ENCODE results near the gene DHDH. TPM values are rescaled to one million over a fixed set of nuclear protein-coding genes. Genes with fewer than 3 reads are reported as not detected.

DHDH gene
- total RNA-seq, 1 donor from 2014 or later: not detected

- peaks cover 26% of the 10 kb centered on the region for H3K36me3 Mint-ChIP-seq (ENCODE audit: low read depth)
Observed at GRCh38 chr19:48966541-48967345, 33.2 kb downstream of the DHDH start.

GRCh38 chr19:48967346-48968178, 34.1 kb downstream of the DHDH start:
- peak overlapping the region; percentile 95 for H3K4me3 Mint-ChIP-seq
- peaks cover 26% of the 10 kb centered on the region for H3K36me3 Mint-ChIP-seq (ENCODE audit: low read depth)
- no peaks in the 10 kb centered on the region for H3K9me3 Mint-ChIP-seq
- no peak for DNase-seq (ENCODE audit: low spot score)
- peaks cover 52% of the 10 kb centered on the region for H3K4me1 Mint-ChIP-seq (ENCODE audit: low read depth)
- no peak overlapping the region for H3K27ac Mint-ChIP-seq
- no peaks in the 10 kb centered on the region for H3K27me3 Mint-ChIP-seq (ENCODE audit: insufficient read depth)
- intact Hi-C loops (cut with micrococcal nuclease): loop anchor here (5.0 to 10.0 kb wide), 2 partner anchors 243 to 320 kb away; partner anchors contain the start of gene CA11

More at GRCh38 chr19:48966541-48967345, 33.2 kb downstream of the DHDH start:
- no peak for DNase-seq (ENCODE audit: low spot score)
- H3K27me3 Mint-ChIP-seq (ENCODE audit: insufficient read depth): no peaks in the 10 kb centered on the region
- intact Hi-C loops (cut with micrococcal nuclease): loop anchor here (5.0 to 10.0 kb wide), 2 partner anchors 242 to 319 kb away; partner anchors contain the start of gene CA11
- peaks cover 59% of the 10 kb centered on the region for H3K4me1 Mint-ChIP-seq (ENCODE audit: low read depth)
- peak overlapping the region; percentile 96 for H3K27ac Mint-ChIP-seq
- H3K4me3 Mint-ChIP-seq: peak overlapping the region; percentile 95
- no peaks in the 10 kb centered on the region for H3K9me3 Mint-ChIP-seq

- DNase-seq (ENCODE audit: low spot score): no peak
- no peaks in the 10 kb centered on the region for H3K27me3 Mint-ChIP-seq (ENCODE audit: insufficient read depth)
- H3K9me3 Mint-ChIP-seq: no peaks in the 10 kb centered on the region
- peaks cover 30% of the 10 kb centered on the region for H3K36me3 Mint-ChIP-seq (ENCODE audit: low read depth)
- intact Hi-C loops (cut with micrococcal nuclease): loop anchor here (5.0 to 10.0 kb wide), 2 partner anchors 243 to 321 kb away; partner anchors contain the start of gene CA11
- H3K27ac Mint-ChIP-seq: peak overlapping the region; percentile 18
- H3K4me3 Mint-ChIP-seq: peak overlapping the region; percentile 28
- peaks cover 45% of the 10 kb centered on the region for H3K4me1 Mint-ChIP-seq (ENCODE audit: low read depth)
Observed at GRCh38 chr19:48968179-48968661, 34.7 kb downstream of the DHDH start.

- Mint-ChIP-seq H3K27me3 (ENCODE audit: insufficient read depth) (no peaks in the 10 kb centered on the region), H3K4me3 (no peak overlapping the region), H3K9me3 (no peaks in the 10 kb centered on the region), H3K27ac (no peak overlapping the region), H3K4me1 (ENCODE audit: low read depth) (peaks cover 39% of the 10 kb centered on the region), H3K36me3 (ENCODE audit: low read depth) (peaks cover 30% of the 10 kb centered on the region)
- DNase-seq (ENCODE audit: low spot score): no peak
- intact Hi-C loops (cut with micrococcal nuclease): loop anchor here (5.0 to 10.0 kb wide), 2 partner anchors 244 to 322 kb away; partner anchors contain the start of gene CA11
Observed at GRCh38 chr19:48968813-48969218, 35.3 kb downstream of the DHDH start.

- no peak for DNase-seq (ENCODE audit: low spot score)
- peaks cover 30% of the 10 kb centered on the region for H3K36me3 Mint-ChIP-seq (ENCODE audit: low read depth)
- intact Hi-C loops (cut with micrococcal nuclease): loop anchor here (2.0 to 10.0 kb wide), 3 partner anchors 135 to 322 kb away; partner anchors contain the start of gene CA11
- peaks cover 32% of the 10 kb centered on the region for H3K4me1 Mint-ChIP-seq (ENCODE audit: low read depth)
- H3K27me3 Mint-ChIP-seq (ENCODE audit: insufficient read depth): no peaks in the 10 kb centered on the region
- H3K27ac Mint-ChIP-seq: no peak overlapping the region
- no peak overlapping the region for H3K4me3 Mint-ChIP-seq
- H3K9me3 Mint-ChIP-seq: no peaks in the 10 kb centered on the region
Observed at GRCh38 chr19:48969276-48970138, 36.0 kb downstream of the DHDH start.

- H3K9me3 Mint-ChIP-seq: no peaks in the 10 kb centered on the region
- no peak overlapping the region for H3K27ac Mint-ChIP-seq
- intact Hi-C loops (cut with micrococcal nuclease): loop anchor here (2.0 kb wide), 1 partner anchor 135 kb away; no protein-coding TSS in a partner anchor
- H3K4me3 Mint-ChIP-seq: no peak overlapping the region
- H3K36me3 Mint-ChIP-seq (ENCODE audit: low read depth): peaks cover 30% of the 10 kb centered on the region
- H3K27me3 Mint-ChIP-seq (ENCODE audit: insufficient read depth): no peaks in the 10 kb centered on the region
- H3K4me1 Mint-ChIP-seq (ENCODE audit: low read depth): peaks cover 29% of the 10 kb centered on the region
- no peak for DNase-seq (ENCODE audit: low spot score)
Observed at GRCh38 chr19:48970139-48970766, 36.8 kb downstream of the DHDH start.

- Mint-ChIP-seq H3K4me1 (ENCODE audit: low read depth) (peaks cover 25% of the 10 kb centered on the region), H3K4me3 (no peak overlapping the region), H3K27ac (peak overlapping the region; percentile 41), H3K9me3 (no peaks in the 10 kb centered on the region), H3K27me3 (ENCODE audit: insufficient read depth) (no peaks in the 10 kb centered on the region), H3K36me3 (ENCODE audit: low read depth) (peaks cover 30% of the 10 kb centered on the region)
- intact Hi-C loops (cut with micrococcal nuclease): loop anchor here (1.0 to 2.0 kb wide), 4 partner anchors 129 to 183 kb away; no protein-coding TSS in a partner anchor
- peak; percentile 72 for DNase-seq (ENCODE audit: low spot score)
Observed at GRCh38 chr19:48970923-48971395, 37.5 kb downstream of the DHDH start.

GRCh38 chr19:48975947-48976847, 42.7 kb downstream of the DHDH start:
- H3K36me3 Mint-ChIP-seq (ENCODE audit: low read depth): peaks cover 23% of the 10 kb centered on the region
- H3K4me1 Mint-ChIP-seq (ENCODE audit: low read depth): peaks cover 11% of the 10 kb centered on the region
- no peaks in the 10 kb centered on the region for H3K27me3 Mint-ChIP-seq (ENCODE audit: insufficient read depth)
- no peak overlapping the region for H3K4me3 Mint-ChIP-seq
- intact Hi-C loops (cut with micrococcal nuclease): no loop called here
- H3K27ac Mint-ChIP-seq: no peak overlapping the region
- DNase-seq (ENCODE audit: low spot score): no peak
- H3K9me3 Mint-ChIP-seq: no peaks in the 10 kb centered on the region

GRCh38 chr19:48977061-48977460, 43.6 kb downstream of the DHDH start:
- Mint-ChIP-seq H3K9me3 (no peaks in the 10 kb centered on the region), H3K4me3 (no peak overlapping the region), H3K4me1 (ENCODE audit: low read depth) (peaks cover 9% of the 10 kb centered on the region), H3K36me3 (ENCODE audit: low read depth) (peaks cover 28% of the 10 kb centered on the region), H3K27me3 (ENCODE audit: insufficient read depth) (no peaks in the 10 kb centered on the region), H3K27ac (no peak overlapping the region)
- DNase-seq (ENCODE audit: low spot score): no peak
- intact Hi-C loops (cut with micrococcal nuclease): no loop called here

GRCh38 chr19:48982280-48982679, 48.8 kb downstream of the DHDH start:
- H3K27me3 Mint-ChIP-seq (ENCODE audit: insufficient read depth): no peaks in the 10 kb centered on the region
- peaks cover 26% of the 10 kb centered on the region for H3K36me3 Mint-ChIP-seq (ENCODE audit: low read depth)
- H3K9me3 Mint-ChIP-seq: no peaks in the 10 kb centered on the region
- H3K27ac Mint-ChIP-seq: no peak overlapping the region
- no peak for DNase-seq (ENCODE audit: low spot score)
- H3K4me1 Mint-ChIP-seq (ENCODE audit: low read depth): peaks cover 4% of the 10 kb centered on the region
- no peak overlapping the region for H3K4me3 Mint-ChIP-seq
- intact Hi-C loops (cut with micrococcal nuclease): no loop called here

GRCh38 chr19:48985711-48986110, 52.2 kb downstream of the DHDH start:
- DNase-seq (ENCODE audit: low spot score): no peak
- H3K27me3 Mint-ChIP-seq (ENCODE audit: insufficient read depth): no peaks in the 10 kb centered on the region
- no peak overlapping the region for H3K27ac Mint-ChIP-seq
- intact Hi-C loops (cut with micrococcal nuclease): no loop called here
- peaks cover 34% of the 10 kb centered on the region for H3K36me3 Mint-ChIP-seq (ENCODE audit: low read depth)
- H3K4me3 Mint-ChIP-seq: no peak overlapping the region
- H3K4me1 Mint-ChIP-seq (ENCODE audit: low read depth): peaks cover 17% of the 10 kb centered on the region
- no peaks in the 10 kb centered on the region for H3K9me3 Mint-ChIP-seq
